CD4-positive, alpha-beta T cell (primary cell): ENCODE measurements around the gene TGM4. TPM values are rescaled to one million over a fixed set of nuclear protein-coding genes. Genes with fewer than 3 reads are reported as not detected.

Experiments used
- ATAC-seq: fragments of 200-7000 bp; cut with Tn5 transposase; one replicate; pipeline ENCODE4 v1.10.0; 2022; ENCODE audit warnings: mild to moderate bottlenecking; ENCODE audit not compliant: poor library complexity
- CTCF ChIA-PET: fragments of 350-600 bp; sonication (Branson Sonifier 250); formaldehyde crosslinking; loops from one replicate; lab custom pipeline; 2021; ENCODE audit warnings: antibody characterized with exemption, inconsistent platforms; lab: Charles Lee
- POLR2A ChIA-PET: fragments of 350-600 bp; sonication (Branson Sonifier 250); formaldehyde crosslinking; loops from one replicate; lab custom pipeline; 2021; ENCODE audit warnings: antibody characterized with exemption, inconsistent platforms; lab: Charles Lee
- DNase-seq, 14 experiments: peaks; one replicate each; pipeline ENCODE4 v3.0.0-alpha.2; 2013 to 2020; ENCODE audit warnings: mixed read lengths in 2 of 14
- H3K27ac ChIP-seq, 2 donors: one replicate each; pipeline versions ENCODE4 v1.5.1 to v1.7.0; 2013; ENCODE audit warnings: low read length in 2 of 2, low read depth in 1 of 2, mild to moderate bottlenecking in 1 of 2
- H3K27me3 ChIP-seq, 2 experiments: 1 replicate in 1 of 2; 2 replicates in 1 of 2; pipeline versions ENCODE4 v1.6.1 to v1.7.0; 2013; ENCODE audit warnings: low read length in 2 of 2, control low read depth in 1 of 2, mild to moderate bottlenecking in 1 of 2, moderate library complexity in 1 of 2; ENCODE audit not compliant: insufficient read depth in 2 of 2, control insufficient read depth in 1 of 2
- H3K36me3 ChIP-seq: one replicate; pipeline ENCODE4 v1.6.1; 2013; ENCODE audit warnings: low read length, control low read depth; ENCODE audit not compliant: insufficient read depth
- H3K4me1 ChIP-seq: one replicate; pipeline ENCODE4 v1.6.1; 2013; ENCODE audit warnings: low read length, control low read depth; ENCODE audit not compliant: insufficient read depth
- H3K4me3 ChIP-seq: one replicate; pipeline ENCODE4 v1.5.1; 2013; ENCODE audit warnings: mild to moderate bottlenecking, low read length, moderate library complexity
- H3K9me3 ChIP-seq, 2 experiments: 1 replicate in 1 of 2; 2 replicates in 1 of 2; pipeline versions ENCODE4 v1.6.1 to v1.7.0; 2013; ENCODE audit warnings: low read length in 2 of 2, mild to moderate bottlenecking in 2 of 2, control low read depth in 1 of 2, moderate library complexity in 1 of 2; ENCODE audit not compliant: control insufficient read depth in 1 of 2, insufficient read depth in 1 of 2
- H3K27ac Mint-ChIP-seq: one replicate; pipeline ENCODE4 v1.8.0; 2020; ENCODE audit warnings: mixed read lengths
- H3K27me3 Mint-ChIP-seq: one replicate; pipeline ENCODE4 v1.8.0; 2021; ENCODE audit warnings: mixed read lengths
- H3K36me3 Mint-ChIP-seq: one replicate; pipeline ENCODE4 v1.8.0; 2021; ENCODE audit warnings: low read depth, mixed read lengths
- H3K4me1 Mint-ChIP-seq: one replicate; pipeline ENCODE4 v1.8.0; 2021; ENCODE audit warnings: low read depth, mixed read lengths
- H3K4me3 Mint-ChIP-seq: one replicate; pipeline ENCODE4 v1.8.0; 2020; ENCODE audit warnings: mild to moderate bottlenecking, mixed read lengths
- H3K9me3 Mint-ChIP-seq: one replicate; pipeline ENCODE4 v1.8.0; 2020; ENCODE audit warnings: mixed read lengths
- intact Hi-C, 2 experiments: fragments of 100-400 bp; cut with DNase I in 1 of 2; cut with micrococcal nuclease in 1 of 2; formaldehyde crosslinking; loops; one replicate each; pipeline versions ENCODE4 v1.15.1 to v1.9.0; 2023 to 2025; cut with DNase I, micrococcal nuclease
- polyA plus RNA-seq, 2 donors: library from polyadenylated mRNA; unstranded; fragments of 120-200 nt; gene quantifications; one replicate each; pipeline ENCODE4 v1.2.1, GENCODE V29; 2013
- total RNA-seq, 174 experiments: library from RNA in 2 of 174; stranded (reverse) in 2 of 174; gene quantifications; one replicate each; pipeline ENCODE4 v1.2.3 and lab custom pipeline; 2021 to 2026
- TF ChIP-seq, protein P1 (sequence below): fragments of 200-600 bp; IDR thresholded peaks from one replicate; pipeline ENCODE4 v1.8.0; 2022; ENCODE audit warnings: antibody characterized with exemption, mild to moderate bottlenecking

The TGM4 gene
- total RNA-seq (not detected), total RNA-seq (lab: John Stamatoyannopoulos, UW) (0 to 0.22 (median 0) reads per million in 172 experiments)
- 0.16 TPM for polyA plus RNA-seq (2013, experiment 1 of 2)
- polyA plus RNA-seq (2013, experiment 2 of 2), result 0.45 TPM

DNA sequence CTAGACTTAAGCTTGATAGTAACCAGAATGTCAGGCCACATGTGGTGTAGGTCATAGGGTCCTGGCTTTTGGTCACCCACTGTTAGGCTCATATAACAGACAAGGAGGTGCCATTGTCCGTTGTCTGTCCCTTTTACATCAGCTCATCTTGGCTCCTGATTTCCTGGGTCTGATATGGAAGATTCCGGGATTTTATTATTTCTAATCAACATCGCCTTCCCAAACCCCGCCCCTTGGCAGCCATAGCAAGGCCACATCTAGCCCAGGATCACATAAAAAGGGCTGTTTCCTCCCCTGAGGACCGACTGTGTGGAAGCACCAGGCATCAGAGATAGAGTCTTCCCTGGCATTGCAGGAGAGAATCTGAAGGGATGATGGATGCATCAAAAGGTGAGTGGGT lies at the start of gene TGM4:
TGM4 (plus strand) TSS at position 301 of the 400 bp plus-strand sequence; CDS start at position 372, 71 bp downstream.
- H3K9me3 Mint-ChIP-seq, result no peaks in the 10 kb centered on the region
- no peaks in the 10 kb centered on the region for H3K36me3 ChIP-seq
- no peaks in the 10 kb centered on the region for H3K4me1 ChIP-seq
- no peaks in the 10 kb centered on the region for H3K9me3 ChIP-seq
- DNase-seq, result no peak
- H3K27me3 Mint-ChIP-seq, result no peaks in the 10 kb centered on the region
- no peak for ATAC-seq
- intact Hi-C loops, result no loop called here
- H3K27ac Mint-ChIP-seq, result no peak within 1 kb of the TSS
- no peak within 1 kb of the TSS for H3K4me3 Mint-ChIP-seq
- no peaks in the 10 kb centered on the region for H3K36me3 Mint-ChIP-seq
- no peaks in the 10 kb centered on the region for H3K4me1 Mint-ChIP-seq
- H3K27me3 ChIP-seq, result no peaks in the 10 kb centered on the region
- H3K4me3 ChIP-seq, result no peak within 1 kb of the TSS
- POLR2A ChIA-PET, result no interaction called here
- CTCF ChIA-PET, result no interaction called here
- no peak within 1 kb of the TSS for H3K27ac ChIP-seq
- TF ChIP-seq, protein P1, sequence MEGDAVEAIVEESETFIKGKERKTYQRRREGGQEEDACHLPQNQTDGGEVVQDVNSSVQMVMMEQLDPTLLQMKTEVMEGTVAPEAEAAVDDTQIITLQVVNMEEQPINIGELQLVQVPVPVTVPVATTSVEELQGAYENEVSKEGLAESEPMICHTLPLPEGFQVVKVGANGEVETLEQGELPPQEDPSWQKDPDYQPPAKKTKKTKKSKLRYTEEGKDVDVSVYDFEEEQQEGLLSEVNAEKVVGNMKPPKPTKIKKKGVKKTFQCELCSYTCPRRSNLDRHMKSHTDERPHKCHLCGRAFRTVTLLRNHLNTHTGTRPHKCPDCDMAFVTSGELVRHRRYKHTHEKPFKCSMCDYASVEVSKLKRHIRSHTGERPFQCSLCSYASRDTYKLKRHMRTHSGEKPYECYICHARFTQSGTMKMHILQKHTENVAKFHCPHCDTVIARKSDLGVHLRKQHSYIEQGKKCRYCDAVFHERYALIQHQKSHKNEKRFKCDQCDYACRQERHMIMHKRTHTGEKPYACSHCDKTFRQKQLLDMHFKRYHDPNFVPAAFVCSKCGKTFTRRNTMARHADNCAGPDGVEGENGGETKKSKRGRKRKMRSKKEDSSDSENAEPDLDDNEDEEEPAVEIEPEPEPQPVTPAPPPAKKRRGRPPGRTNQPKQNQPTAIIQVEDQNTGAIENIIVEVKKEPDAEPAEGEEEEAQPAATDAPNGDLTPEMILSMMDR, result no peak

DNA sequence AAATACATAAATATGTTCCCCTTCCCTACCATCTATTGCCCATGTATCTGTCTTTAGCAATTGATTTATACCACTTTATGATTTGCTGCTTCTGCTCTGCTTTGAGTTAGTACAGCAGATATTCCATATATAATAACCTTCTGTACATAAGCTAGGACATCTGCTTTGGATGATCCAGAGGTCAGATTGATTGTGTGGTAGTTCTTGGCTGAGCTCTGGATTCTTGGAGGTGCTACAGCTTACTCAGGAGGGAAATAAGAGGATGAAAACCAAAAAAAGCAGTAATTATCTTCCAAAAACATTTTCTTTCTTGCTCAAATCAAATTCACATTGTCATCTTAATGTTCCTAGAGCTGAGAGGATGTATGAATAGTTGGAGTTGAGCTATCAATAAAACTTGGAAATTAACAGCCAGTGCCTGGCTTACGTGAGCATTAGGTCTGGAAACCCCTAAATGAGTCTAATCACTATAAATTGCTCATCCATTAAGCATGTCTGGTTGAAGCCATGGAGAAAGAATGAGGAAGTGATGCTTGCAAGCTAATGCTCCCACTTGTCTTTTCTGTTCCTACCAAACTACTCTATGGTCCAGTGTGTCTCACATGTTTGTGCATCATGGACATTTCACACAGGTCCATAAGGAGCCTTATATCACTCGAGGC lies 49.0 kb upstream of the TGM4 start:
- Mint-ChIP-seq H3K27ac (no peak overlapping the region), H3K9me3 (no peaks in the 10 kb centered on the region), H3K4me3 (no peak overlapping the region), H3K27me3 (no peaks in the 10 kb centered on the region), H3K36me3 (no peaks in the 10 kb centered on the region), H3K4me1 (no peaks in the 10 kb centered on the region)
- Histone ChIP-seq H3K36me3 (no peaks in the 10 kb centered on the region), H3K27ac (no peak overlapping the region), H3K4me1 (no peaks in the 10 kb centered on the region), H3K4me3 (no peak overlapping the region), H3K27me3 (no peaks in the 10 kb centered on the region), H3K9me3 (peaks cover 0 to 4% of the 10 kb centered on the region in 2 experiments)
- TF ChIP-seq, protein P1, result no peak
- ChIA-PET POLR2A (no interaction called here), CTCF (interaction anchor here (0.6 kb wide), 1 partner anchor 25 kb away, joined by 3 read pairs; no protein-coding TSS in a partner anchor)
- DNase-seq, result no peak
- intact Hi-C loops, result no loop called here
- no peak for ATAC-seq

DNA sequence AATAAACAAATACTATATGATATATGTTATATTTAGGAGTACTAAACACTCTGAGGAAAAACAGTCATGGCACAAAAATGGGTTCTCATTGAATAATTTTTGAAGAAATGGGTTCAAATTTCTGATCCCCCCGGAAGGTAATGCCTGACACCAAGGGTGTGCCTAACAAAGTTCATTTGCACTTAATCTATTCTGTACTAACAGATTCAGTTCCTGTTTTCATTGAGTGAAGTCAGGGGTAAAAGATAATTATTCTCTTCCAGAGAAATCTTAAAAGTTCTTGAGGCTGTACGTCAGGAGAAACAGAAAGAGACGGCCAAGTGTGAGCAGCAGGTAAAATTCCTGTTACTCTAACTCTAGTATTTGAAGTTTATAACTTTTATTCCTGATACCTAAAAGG lies 47.2 kb upstream of the TGM4 start:
- intact Hi-C loops, result no loop called here
- H3K36me3 Mint-ChIP-seq, result no peaks in the 10 kb centered on the region

More for the DNA sequence above, 47.2 kb upstream of the TGM4 start:
- Mint-ChIP-seq H3K27me3 (no peaks in the 10 kb centered on the region), H3K4me1 (no peaks in the 10 kb centered on the region), H3K27ac (no peak overlapping the region), H3K4me3 (no peak overlapping the region), H3K9me3 (no peaks in the 10 kb centered on the region)
- ATAC-seq, result no peak
- Histone ChIP-seq H3K27ac (no peak overlapping the region), H3K9me3 (no peaks in the 10 kb centered on the region), H3K27me3 (no peaks in the 10 kb centered on the region), H3K36me3 (no peaks in the 10 kb centered on the region), H3K4me1 (no peaks in the 10 kb centered on the region), H3K4me3 (no peak overlapping the region)
- DNase-seq, result no peak
- ChIA-PET CTCF (interaction anchor here (1.5 kb wide), 1 partner anchor 18 kb away, joined by 3 read pairs; no protein-coding TSS in a partner anchor), POLR2A (no interaction called here)
- TF ChIP-seq, protein P1, result no peak
